Thymus (tissue), 11 donors: ENCODE results near the gene MUC6. TPM values are rescaled to one million over a fixed set of nuclear protein-coding genes. Genes with fewer than 3 reads are reported as not detected.
"Not testable (repeated sequence)": the region's sequence is repeated elsewhere in the genome, so short reads cannot be mapped to it uniquely, and the experiment has no call there.

Experiments
- DNase-seq, 9 donors: peaks; one replicate each; pipeline ENCODE4 v3.0.0-alpha.2; 2013; ENCODE audit warnings: low spot score in 9 of 9, low read depth in 6 of 9, missing footprints in 1 of 9
- H3K27ac ChIP-seq, 2 donors: one replicate each; pipeline ENCODE4 v1.5.1; 2013; ENCODE audit warnings: control low read depth in 1 of 2, low read depth in 1 of 2, low read length in 1 of 2, mild to moderate bottlenecking in 1 of 2, moderate library complexity in 1 of 2
- H3K27me3 ChIP-seq, 2 donors: one replicate each; pipeline ENCODE4 v1.5.1; 2013; ENCODE audit warnings: low read length in 1 of 2; ENCODE audit not compliant: control insufficient read depth in 2 of 2, insufficient read depth in 1 of 2
- H3K36me3 ChIP-seq, 2 donors: one replicate each; pipeline ENCODE4 v1.5.1; 2013; ENCODE audit warnings: low read length in 1 of 2, mild to moderate bottlenecking in 1 of 2, moderate library complexity in 1 of 2; ENCODE audit not compliant: control insufficient read depth in 2 of 2, insufficient read depth in 2 of 2
- H3K4me1 ChIP-seq, 2 donors: one replicate each; pipeline ENCODE4 v1.5.1; 2013; ENCODE audit warnings: low read length in 2 of 2; ENCODE audit not compliant: control insufficient read depth in 2 of 2, insufficient read depth in 2 of 2
- H3K4me3 ChIP-seq, 2 donors: one replicate each; pipeline ENCODE4 v1.5.1; 2013; ENCODE audit warnings: low read length in 2 of 2, control low read depth in 1 of 2, mild to moderate bottlenecking in 1 of 2
- H3K9me3 ChIP-seq, 2 donors: one replicate each; pipeline ENCODE4 v1.5.1; 2013; ENCODE audit warnings: low read length in 1 of 2, mild to moderate bottlenecking in 1 of 2; ENCODE audit not compliant: control insufficient read depth in 2 of 2, insufficient read depth in 1 of 2
- WGBS: extraction: QIAGEN DNeasy Blood & Tissue Kit; methylation state at CpG from one replicate; pipeline ENCODE4 v1.1.7; 2013; 5-methylcytosine and 5-hydroxymethylcytosine counted together
- polyA plus RNA-seq: library from polyadenylated mRNA; stranded (reverse); fragments of 200-250 nt; gene quantifications from one replicate; pipeline ENCODE4 v1.2.3, GENCODE V29; 2013
- total RNA-seq: library from RNA; stranded (reverse); fragments of 120-200 nt; gene quantifications from one replicate; pipeline ENCODE4 v1.2.4, GENCODE V29; 2013
- donor health status: healthy.

MUC6 gene
- total and polyA plus RNA-seq, 2 donors, result 0.16 to 0.19 TPM

DNA sequence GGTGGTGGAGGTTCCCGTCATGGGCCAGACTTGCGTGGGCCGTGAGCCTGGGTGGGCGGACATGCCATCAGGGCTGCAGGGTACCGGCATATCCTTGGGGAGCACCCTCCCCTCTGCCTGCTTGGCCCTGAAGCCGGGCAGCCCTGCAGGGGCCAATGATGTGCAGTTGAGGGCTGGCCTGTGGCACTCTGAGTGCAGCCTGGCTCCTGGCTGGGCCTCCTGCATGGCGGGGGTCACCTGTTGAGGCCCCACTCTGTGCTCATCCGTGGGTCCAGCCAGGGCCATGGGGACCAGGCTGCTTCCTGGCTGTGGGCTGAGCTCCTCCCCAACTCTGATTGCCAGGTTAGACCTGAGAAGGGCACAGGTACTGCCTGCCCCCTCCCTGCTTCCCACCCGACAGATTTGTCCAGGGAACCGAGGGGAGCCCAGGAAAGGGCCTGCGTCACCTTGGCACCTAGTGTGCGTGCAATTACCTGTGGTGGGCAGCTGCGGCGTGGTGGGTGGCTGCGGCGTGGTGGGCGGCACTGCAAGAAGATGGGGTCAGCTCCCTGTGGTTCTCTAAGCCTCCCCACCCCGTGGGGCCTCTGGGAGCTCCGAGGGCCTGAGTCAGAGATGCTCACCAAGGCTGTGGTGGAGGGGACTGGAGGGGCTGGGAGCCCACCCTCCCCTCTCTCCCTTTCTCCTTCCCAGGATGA lies 16.2 kb downstream of the MUC6 start:
- no peak overlapping the region for H3K27ac ChIP-seq
- no peaks in the 10 kb centered on the region for H3K4me1 ChIP-seq
- H3K9me3 ChIP-seq, result peaks cover 0 to 11% of the 10 kb centered on the region in 2 donors
- WGBS, result 97% methylated on average over 19 of the region's 19 CpGs
- H3K27me3 ChIP-seq, result no peaks in the 10 kb centered on the region
- no peak for DNase-seq
- H3K36me3 ChIP-seq, result no peaks in the 10 kb centered on the region
- no peak overlapping the region for H3K4me3 ChIP-seq

DNA sequence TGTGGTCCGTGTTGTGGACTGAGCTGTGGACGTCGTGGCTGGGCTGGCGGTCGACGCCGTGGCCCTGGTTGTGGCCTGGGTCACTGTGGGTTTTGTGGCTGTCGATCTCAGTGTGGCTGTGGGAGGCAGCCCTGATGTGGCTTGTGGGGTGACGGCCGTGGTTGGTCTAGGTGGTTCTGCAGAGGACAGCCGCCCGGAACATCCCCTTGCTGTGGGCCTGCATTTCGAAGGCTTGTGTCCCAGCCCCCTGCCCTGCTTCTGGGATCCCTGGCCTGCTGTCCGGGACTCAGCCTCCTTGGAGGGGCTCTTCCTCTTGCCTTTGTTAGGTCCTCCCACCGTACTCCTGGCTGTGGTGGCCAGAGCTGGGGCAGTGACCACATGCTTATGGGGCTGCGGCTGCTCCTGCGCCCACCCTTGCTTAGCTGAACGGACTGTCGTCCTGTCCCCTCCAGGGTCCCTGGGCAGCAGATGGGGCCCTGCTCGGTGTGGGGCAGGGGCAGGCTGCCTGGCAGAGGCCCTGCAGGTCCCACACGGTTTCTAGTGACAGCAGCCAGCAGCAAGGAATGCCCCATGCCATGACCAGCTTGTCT lies 17.1 kb downstream of the MUC6 start:
- H3K36me3 ChIP-seq, result no peaks in the 10 kb centered on the region

DNA sequence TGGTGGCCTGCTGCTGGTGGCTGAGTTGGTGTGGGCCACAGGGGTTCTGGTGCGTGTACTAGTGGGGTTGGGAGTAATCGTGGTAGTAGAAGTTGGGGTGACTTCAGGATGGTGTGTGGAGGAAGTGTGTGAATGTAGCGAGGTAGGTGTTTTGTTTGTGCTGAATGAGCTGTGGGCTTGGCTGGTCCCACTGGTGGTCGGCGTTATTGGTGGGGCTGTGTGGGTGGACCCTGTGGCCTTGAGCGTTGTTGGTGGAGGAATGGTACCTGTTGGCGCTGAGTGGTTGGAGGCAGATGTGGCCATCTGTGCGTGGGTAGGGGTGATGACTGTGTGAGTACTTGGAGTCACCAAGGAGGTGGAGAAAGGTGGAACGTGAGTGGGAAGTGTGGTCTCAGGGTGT lies 18.4 kb downstream of the MUC6 start:
- H3K9me3 ChIP-seq, result peaks cover 0 to 20% of the 10 kb centered on the region in 2 donors
- no peak for DNase-seq
- 90% methylated on average over 9 of the region's 9 CpGs for WGBS
- H3K4me3 ChIP-seq, result no peak overlapping the region
- no peak overlapping the region for H3K27ac ChIP-seq
- H3K27me3 ChIP-seq, result no peaks in the 10 kb centered on the region
- H3K4me1 ChIP-seq, result no peaks in the 10 kb centered on the region
- H3K36me3 ChIP-seq, result no peaks in the 10 kb centered on the region

More for the DNA sequence above, 17.1 kb downstream of the MUC6 start:
- peaks cover 0 to 20% of the 10 kb centered on the region in 2 donors for H3K9me3 ChIP-seq
- H3K27ac ChIP-seq, result no peak overlapping the region
- H3K27me3 ChIP-seq, result no peaks in the 10 kb centered on the region
- no peak overlapping the region for H3K4me3 ChIP-seq
- H3K4me1 ChIP-seq, result no peaks in the 10 kb centered on the region
- WGBS, result 84% methylated on average over 21 of the region's 21 CpGs
- no peak for DNase-seq

DNA sequence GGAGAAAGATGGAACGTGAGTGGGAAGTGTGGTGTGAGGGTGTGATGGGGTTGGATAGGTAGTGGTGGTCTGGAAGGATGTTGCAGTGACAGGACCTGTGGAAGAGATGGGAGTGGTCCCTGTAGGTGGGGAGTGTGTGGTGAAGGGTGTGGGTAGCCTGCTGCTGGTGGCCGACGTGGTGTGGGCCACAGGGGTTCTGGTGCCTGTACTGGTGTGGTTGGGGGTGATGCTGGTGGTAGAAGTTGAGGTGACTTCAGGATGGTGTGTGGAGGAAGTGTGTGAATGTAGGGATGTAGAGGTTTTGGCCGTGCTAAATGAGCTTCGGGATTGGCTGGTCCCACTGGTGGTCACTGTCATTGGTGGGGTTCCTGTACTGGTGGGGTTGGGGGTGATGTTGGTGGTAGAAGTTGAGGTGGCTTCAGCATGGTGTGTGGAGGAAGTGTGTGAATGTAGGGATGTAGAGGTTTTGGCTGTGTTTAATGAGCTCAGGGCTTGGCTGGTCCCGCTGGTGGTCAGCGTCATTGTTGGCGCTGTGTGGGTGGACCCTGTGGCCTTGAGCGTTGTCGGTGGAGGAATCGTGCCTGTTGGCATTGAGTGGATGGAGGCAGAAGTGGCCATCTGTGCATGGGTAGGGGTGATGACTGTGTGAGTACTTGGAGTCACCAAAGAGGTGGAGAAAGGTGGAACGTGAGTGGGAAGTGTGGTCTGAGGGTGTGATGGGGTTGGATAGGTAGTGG lies 19.1 kb downstream of the MUC6 start:
- peaks cover 0 to 20% of the 10 kb centered on the region in 2 donors for H3K9me3 ChIP-seq
- no peaks in the 10 kb centered on the region for H3K4me1 ChIP-seq
- no peak overlapping the region for H3K27ac ChIP-seq
- 87% methylated on average over 12 of the region's 12 CpGs for WGBS
- peaks cover 0 to under 1% of the 10 kb centered on the region in 2 donors for H3K36me3 ChIP-seq
- peak in 2 of 9 donors; percentile 2 to 8 for DNase-seq
- no peak overlapping the region for H3K4me3 ChIP-seq
- no peaks in the 10 kb centered on the region for H3K27me3 ChIP-seq

DNA sequence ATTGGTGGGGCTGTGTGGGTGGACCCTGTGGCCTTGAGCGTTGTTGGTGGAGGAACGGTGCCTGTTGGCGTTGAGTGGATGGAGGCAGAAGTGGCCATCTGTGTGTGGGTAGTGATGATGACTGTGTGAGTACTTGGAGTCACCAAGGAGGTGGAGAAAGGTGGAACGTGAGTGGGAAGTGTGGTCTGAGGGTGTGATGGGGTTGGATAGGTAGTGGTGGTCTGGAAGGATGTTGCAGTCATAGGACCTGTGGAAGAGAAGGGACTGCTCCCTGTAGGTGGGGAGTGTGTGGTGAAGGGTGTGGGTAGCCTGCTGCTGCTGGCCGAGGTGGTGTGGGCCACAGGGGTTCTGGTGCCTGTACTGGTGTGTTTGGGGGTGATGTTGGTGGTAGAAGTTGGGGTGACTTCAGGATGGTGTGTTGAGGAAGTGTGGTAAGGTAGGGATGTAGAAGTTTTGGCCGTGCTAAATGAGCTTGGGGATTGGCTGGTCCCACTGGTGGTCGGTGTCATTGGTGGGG lies 19.9 kb downstream of the MUC6 start:
- H3K36me3 ChIP-seq, H3K27ac ChIP-seq, H3K4me3 ChIP-seq, DNase-seq, H3K27me3 ChIP-seq, H3K4me1 ChIP-seq: not testable (repeated sequence)
- peaks cover 0 to 22% of the 10 kb centered on the region in 2 donors for H3K9me3 ChIP-seq
- WGBS, result 70% methylated on average over 7 of the region's 7 CpGs

GRCh38 chr11:1015826-1016545 lies 20.5 kb downstream of the MUC6 start:
- peaks cover 10 to 13% of the 10 kb centered on the region in 2 donors for H3K36me3 ChIP-seq
- H3K27me3 ChIP-seq, result no peaks in the 10 kb centered on the region
- WGBS, result 96% methylated on average over 20 of the region's 20 CpGs
- DNase-seq, result no peak
- H3K27ac ChIP-seq, result no peak overlapping the region
- peaks cover 0 to 24% of the 10 kb centered on the region in 2 donors for H3K9me3 ChIP-seq
- H3K4me1 ChIP-seq, result no peaks in the 10 kb centered on the region
- H3K4me3 ChIP-seq, result no peak overlapping the region

GRCh38 chr11:1015064-1015463 lies 21.5 kb downstream of the MUC6 start:
- Histone ChIP-seq H3K36me3 (peaks cover 20 to 22% of the 10 kb centered on the region in 2 donors), H3K9me3 (peaks cover 0 to 24% of the 10 kb centered on the region in 2 donors)

DNA sequence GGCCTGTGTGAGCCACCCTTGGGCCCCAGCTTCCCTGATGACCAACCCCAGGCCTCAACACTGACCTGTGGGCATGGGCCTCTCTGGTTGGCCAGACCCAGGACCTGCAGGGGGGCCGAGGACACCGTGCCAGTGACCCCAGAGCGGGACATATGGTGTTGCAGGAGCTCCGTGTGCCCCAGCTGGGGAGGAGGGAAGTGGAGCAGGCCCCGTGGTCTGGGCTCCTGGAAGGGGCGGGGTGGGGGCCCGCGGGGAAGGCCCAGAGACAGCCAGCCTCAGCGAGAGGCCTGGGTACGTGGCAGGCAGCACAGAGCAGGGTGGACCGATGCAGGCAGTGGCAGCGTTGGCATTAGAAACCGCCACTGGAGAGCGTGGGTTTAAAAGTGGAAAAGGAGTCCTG lies 22.2 kb downstream of the MUC6 start:
- H3K36me3 ChIP-seq, result peaks cover 28% of the 10 kb centered on the region in 2 donors
- H3K27me3 ChIP-seq, result no peaks in the 10 kb centered on the region
- peaks cover 0 to 24% of the 10 kb centered on the region in 2 donors for H3K9me3 ChIP-seq
- WGBS, result 94% methylated on average over 14 of the region's 14 CpGs
- H3K27ac ChIP-seq, result no peak overlapping the region
- no peaks in the 10 kb centered on the region for H3K4me1 ChIP-seq
- H3K4me3 ChIP-seq, result no peak overlapping the region
- DNase-seq, result no peak

More at GRCh38 chr11:1015064-1015463, 21.5 kb downstream of the MUC6 start:
- Histone ChIP-seq H3K27me3 (no peaks in the 10 kb centered on the region), H3K4me1 (no peaks in the 10 kb centered on the region), H3K4me3 (no peak overlapping the region), H3K27ac (no peak overlapping the region)
- 96% methylated on average over 7 of the region's 7 CpGs for WGBS
- no peak for DNase-seq
